Measurements from ENCODE around the gene CHAT.
A peak's percentile ranks its signal among the peaks of the same experiment; 100 is the strongest.

The CHAT gene

GRCh38 chr10:49593564-49593875 lies 20.3 kb upstream of the CHAT start:
- no peak overlapping the region for H3K27ac ChIP-seq
- no peak for TF ChIP-seq CTCF (conservative IDR thresholded peaks at IDR 0.05)

- no peak for TF ChIP-seq CTCF (conservative IDR thresholded peaks at IDR 0.05)
- no peak overlapping the region for H3K27ac ChIP-seq
Measured at GRCh38 chr10:49593998-49594397, 19.8 kb upstream of the CHAT start.

- peak overlapping the region; percentile 21; the same call in 1 of the 2 replicates for H3K27ac ChIP-seq
- peak; percentile 91 for TF ChIP-seq CTCF (conservative IDR thresholded peaks at IDR 0.05)
Measured at GRCh38 chr10:49594594-49594993, 19.2 kb upstream of the CHAT start.

- no peak for TF ChIP-seq CTCF (conservative IDR thresholded peaks at IDR 0.05)
Measured at GRCh38 chr10:49595003-49595712, 18.7 kb upstream of the CHAT start.

GRCh38 chr10:49595713-49596492 lies 17.9 kb upstream of the CHAT start:
- TF ChIP-seq CTCF (conservative IDR thresholded peaks at IDR 0.05): no peak
- no peak overlapping the region for H3K27ac ChIP-seq

More at GRCh38 chr10:49595003-49595712, 18.7 kb upstream of the CHAT start:
- H3K27ac ChIP-seq: peak overlapping the region; percentile 21; the same call in 1 of the 2 replicates

GRCh38 chr10:49596493-49596809 lies 17.4 kb upstream of the CHAT start:
- TF ChIP-seq CTCF (conservative IDR thresholded peaks at IDR 0.05): no peak
- H3K27ac ChIP-seq: no peak overlapping the region

GRCh38 chr10:49596836-49597235 lies 17.0 kb upstream of the CHAT start:
- no peak overlapping the region for H3K27ac ChIP-seq
- TF ChIP-seq CTCF (conservative IDR thresholded peaks at IDR 0.05): no peak

Data from VCaP (cell line).